Neutrophil (primary cell): ENCODE data around the gene TBC1D22A.

ENCODE experiments used
- H3K27ac ChIP-seq: fragments of 200-600 bp; sonication (generic); 2 replicates; pipeline ENCODE4 v1.5.1; 2016; ENCODE audit warnings: mild to moderate bottlenecking, moderate library complexity
- H3K27me3 ChIP-seq: fragments of 200-600 bp; sonication (generic); 2 replicates; pipeline ENCODE4 v1.6.0; 2016; ENCODE audit warnings: mild to moderate bottlenecking
- H3K36me3 ChIP-seq: fragments of 200-600 bp; sonication (generic); 2 replicates; pipeline ENCODE4 v1.5.1; 2017
- H3K4me1 ChIP-seq, 2 experiments: fragments of 200-600 bp in 1 of 2; sonication (generic) in 1 of 2; 1 replicate in 1 of 2; 2 replicates in 1 of 2; pipeline versions ENCODE4 v1.5.1 to v1.6.1; 2013 to 2016; ENCODE audit warnings: low read depth in 1 of 2, low read length in 1 of 2, mild to moderate bottlenecking in 1 of 2, moderate library complexity in 1 of 2; ENCODE audit not compliant: control insufficient read depth in 1 of 2, insufficient read depth in 1 of 2
- H3K4me3 ChIP-seq, 2 experiments: fragments of 200-600 bp in 1 of 2; sonication (generic) in 1 of 2; 1 replicate in 1 of 2; 2 replicates in 1 of 2; pipeline ENCODE4 v1.5.1; 2013 to 2016; ENCODE audit warnings: low read depth in 1 of 2, low read length in 1 of 2, mild to moderate bottlenecking in 1 of 2, moderate library complexity in 1 of 2
- H3K9me3 ChIP-seq: fragments of 200-600 bp; sonication (generic); 2 replicates; pipeline ENCODE4 v1.5.1; 2016
- TF ChIP-seq, protein P1 (sequence below): fragments of 200-600 bp; sonication (generic); IDR thresholded peaks from 2 replicates; pipeline ENCODE4 v1.5.1; 2016; ENCODE audit warnings: antibody characterized with exemption

The TBC1D22A gene

DNA sequence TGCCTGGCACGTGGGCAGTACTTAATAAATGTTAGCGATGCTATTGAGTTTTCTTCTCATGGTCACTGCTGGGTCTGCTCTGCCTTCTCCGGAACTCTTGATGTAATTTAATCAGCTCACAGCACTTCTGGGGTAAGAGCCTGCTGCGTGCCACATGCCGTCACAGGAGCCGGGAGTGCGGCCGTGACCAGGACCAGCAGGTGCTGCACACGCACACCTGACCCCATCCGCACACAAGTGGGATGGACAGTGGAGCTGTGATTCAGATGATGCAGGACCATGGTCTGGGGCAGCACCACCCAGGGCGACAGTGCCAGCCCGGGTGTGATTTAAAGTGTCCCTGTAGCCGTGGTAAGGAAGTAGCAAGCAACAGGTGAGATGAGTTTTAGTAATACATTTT lies 61.2 kb downstream of the TBC1D22A start:
- no peaks in the 10 kb centered on the region for H3K9me3 ChIP-seq
- no peak overlapping the region for H3K27ac ChIP-seq
- H3K4me3 ChIP-seq: no peak overlapping the region
- H3K4me1 ChIP-seq: no peaks in the 10 kb centered on the region
- H3K36me3 ChIP-seq: peaks cover 33% of the 10 kb centered on the region
- TF ChIP-seq, protein P1, sequence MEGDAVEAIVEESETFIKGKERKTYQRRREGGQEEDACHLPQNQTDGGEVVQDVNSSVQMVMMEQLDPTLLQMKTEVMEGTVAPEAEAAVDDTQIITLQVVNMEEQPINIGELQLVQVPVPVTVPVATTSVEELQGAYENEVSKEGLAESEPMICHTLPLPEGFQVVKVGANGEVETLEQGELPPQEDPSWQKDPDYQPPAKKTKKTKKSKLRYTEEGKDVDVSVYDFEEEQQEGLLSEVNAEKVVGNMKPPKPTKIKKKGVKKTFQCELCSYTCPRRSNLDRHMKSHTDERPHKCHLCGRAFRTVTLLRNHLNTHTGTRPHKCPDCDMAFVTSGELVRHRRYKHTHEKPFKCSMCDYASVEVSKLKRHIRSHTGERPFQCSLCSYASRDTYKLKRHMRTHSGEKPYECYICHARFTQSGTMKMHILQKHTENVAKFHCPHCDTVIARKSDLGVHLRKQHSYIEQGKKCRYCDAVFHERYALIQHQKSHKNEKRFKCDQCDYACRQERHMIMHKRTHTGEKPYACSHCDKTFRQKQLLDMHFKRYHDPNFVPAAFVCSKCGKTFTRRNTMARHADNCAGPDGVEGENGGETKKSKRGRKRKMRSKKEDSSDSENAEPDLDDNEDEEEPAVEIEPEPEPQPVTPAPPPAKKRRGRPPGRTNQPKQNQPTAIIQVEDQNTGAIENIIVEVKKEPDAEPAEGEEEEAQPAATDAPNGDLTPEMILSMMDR: no peak
- no peaks in the 10 kb centered on the region for H3K27me3 ChIP-seq

DNA sequence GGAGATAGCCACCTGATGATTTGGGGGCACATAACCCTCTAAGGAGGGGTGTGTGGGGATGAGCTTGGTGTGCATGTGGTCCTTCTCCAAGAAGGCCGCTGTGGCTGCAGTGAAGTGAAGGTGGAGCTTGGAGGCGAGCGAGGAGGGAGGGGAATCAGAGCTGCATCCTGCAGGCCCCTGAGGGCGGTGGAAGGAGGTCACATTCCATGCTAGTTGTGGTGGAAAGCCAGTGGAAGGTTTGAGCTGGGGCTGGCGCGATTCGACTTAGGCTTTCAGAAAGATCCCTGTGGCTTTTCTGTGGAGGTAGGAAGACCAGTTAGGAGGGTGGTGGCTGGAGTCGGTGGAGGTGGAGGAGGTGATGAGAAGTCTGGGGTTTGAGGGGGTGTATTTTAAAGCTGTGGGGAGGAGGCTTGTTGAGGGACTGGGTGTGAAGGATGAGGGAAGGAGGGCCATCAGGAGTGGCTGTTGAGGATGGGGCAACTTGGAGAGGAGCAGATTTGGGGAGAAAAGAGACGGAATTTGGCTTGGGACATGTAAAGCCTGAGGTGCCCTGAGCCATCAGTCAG lies 62.0 kb downstream of the TBC1D22A start:
- TF ChIP-seq, protein P1: no peak
- no peaks in the 10 kb centered on the region for H3K4me1 ChIP-seq
- H3K27ac ChIP-seq: no peak overlapping the region
- H3K4me3 ChIP-seq: no peak overlapping the region
- H3K27me3 ChIP-seq: no peaks in the 10 kb centered on the region
- peaks cover 37% of the 10 kb centered on the region for H3K36me3 ChIP-seq
- H3K9me3 ChIP-seq: no peaks in the 10 kb centered on the region

DNA sequence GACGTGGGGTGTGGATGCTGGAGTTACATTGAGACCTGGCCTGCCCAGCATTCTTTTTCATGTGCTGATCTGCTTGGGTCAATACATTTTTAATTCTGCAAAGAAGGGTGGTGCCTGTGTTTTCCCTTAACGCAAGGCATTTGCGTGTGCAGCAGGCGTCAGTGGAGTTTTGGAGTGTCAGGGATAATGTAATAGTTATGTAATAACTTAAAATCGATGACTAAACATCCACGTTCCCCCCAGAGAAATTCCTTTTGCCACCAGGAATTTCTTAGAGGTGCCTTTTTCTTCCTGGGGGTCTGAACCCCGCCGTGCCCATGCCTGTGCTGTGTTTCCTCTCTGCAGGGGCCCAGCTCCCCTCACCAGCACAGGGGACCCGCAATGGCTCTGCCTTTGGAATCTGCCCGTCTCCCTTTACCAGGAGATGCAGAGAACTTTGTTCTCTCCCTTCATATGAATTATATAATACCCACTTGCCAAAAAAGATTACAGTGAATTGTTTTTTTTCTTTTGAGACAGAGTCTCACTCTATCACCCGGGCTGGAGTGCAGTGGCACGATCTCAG lies 62.6 kb downstream of the TBC1D22A start:
- peaks cover 41% of the 10 kb centered on the region for H3K36me3 ChIP-seq

DNA sequence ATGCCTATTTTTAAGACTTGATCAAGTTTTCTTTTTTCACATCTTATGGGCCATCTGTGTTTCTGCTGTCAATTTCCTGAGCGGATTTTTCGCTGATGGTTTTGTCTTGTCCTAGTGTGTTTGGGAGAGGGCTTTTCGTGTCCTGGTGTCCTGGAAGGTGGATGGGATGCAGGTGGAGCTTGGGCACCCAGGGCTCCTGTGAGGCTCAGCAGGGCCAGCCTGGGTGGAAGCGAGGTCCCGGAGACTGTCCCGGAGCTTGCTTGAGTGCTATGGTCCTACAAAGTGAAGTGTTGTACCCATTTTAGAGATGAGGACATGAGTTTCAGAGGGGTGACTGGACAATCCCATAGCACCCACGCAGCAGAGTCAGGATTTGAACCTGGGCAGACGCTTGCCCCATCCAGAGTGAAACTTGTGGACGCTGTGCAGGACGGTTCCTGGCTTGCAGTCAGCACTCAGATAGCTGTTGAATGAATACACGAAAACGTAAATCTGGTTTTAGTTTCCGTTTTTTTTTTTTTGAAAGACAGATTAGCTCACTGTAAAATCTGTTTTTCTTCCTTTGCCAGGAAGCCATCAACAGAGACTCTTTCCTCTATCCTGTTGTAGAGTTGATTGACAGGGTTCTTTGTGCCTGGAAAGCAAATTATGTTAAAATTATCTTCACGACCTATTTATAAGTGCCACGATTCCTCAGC lies 64.1 kb downstream of the TBC1D22A start:
- Histone ChIP-seq H3K9me3 (no peaks in the 10 kb centered on the region), H3K4me1 (no peaks in the 10 kb centered on the region), H3K27ac (no peak overlapping the region), H3K36me3 (peaks cover 45% of the 10 kb centered on the region), H3K4me3 (no peak overlapping the region), H3K27me3 (no peaks in the 10 kb centered on the region)
- TF ChIP-seq, protein P1: no peak

More for the DNA sequence above, 62.6 kb downstream of the TBC1D22A start:
- TF ChIP-seq, protein P1: no peak
- Histone ChIP-seq H3K9me3 (no peaks in the 10 kb centered on the region), H3K4me3 (no peak overlapping the region), H3K27me3 (no peaks in the 10 kb centered on the region), H3K27ac (no peak overlapping the region), H3K4me1 (no peaks in the 10 kb centered on the region)

DNA sequence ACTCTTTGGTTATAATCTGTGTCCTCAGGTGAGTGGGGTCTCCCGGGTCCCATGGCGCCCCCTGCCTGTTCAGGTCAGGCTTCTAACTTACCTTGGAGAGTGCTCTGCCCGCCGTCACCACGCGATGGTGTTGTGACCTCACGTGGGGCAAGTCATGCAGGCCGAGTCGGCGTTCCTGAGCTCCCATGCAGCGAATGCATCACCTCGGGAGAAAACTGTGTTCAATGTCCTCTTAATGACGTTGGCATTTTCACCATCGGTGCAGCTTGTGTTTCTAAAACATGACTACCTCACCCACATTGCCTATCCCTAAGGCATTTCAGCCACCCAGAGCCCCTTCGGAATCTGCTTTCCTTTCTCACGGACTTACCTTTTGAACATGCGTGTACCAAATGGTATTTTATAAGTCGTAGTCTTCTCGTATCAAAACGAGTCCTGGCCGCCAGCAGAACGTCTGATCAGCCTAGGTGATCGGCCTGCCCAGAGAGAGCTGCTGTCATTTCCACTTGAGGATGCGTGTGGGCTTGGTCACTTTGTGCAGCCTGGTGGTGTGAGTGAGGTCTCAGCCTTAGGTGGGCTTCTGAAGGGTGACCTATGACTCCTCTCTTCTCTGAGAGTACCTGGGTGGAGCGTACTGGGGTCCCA lies 64.8 kb downstream of the TBC1D22A start:
- TF ChIP-seq, protein P1: no peak
- Histone ChIP-seq H3K9me3 (no peaks in the 10 kb centered on the region), H3K36me3 (peaks cover 45% of the 10 kb centered on the region), H3K27me3 (no peaks in the 10 kb centered on the region), H3K4me1 (no peaks in the 10 kb centered on the region), H3K27ac (no peak overlapping the region), H3K4me3 (no peak overlapping the region)
